ENCODE measurements around the gene CATSPERD.
A peak's percentile ranks its signal among the peaks of the same experiment; 100 is the strongest.

Gene CATSPERD

GRCh38 chr19:5822181-5822844, 101.9 kb downstream of the CATSPERD start:
- ATAC-seq (replicated peaks; ENCODE audit: extremely low read depth, poor library complexity, severe bottlenecking) (no peak), DNase-seq (ENCODE audit: low spot score in 2 of 2) (no peak)
- Mint-ChIP-seq H3K27ac (ENCODE audit: low read depth) (no peak overlapping the region), H3K36me3 (ENCODE audit: insufficient read depth) (peaks cover 7% of the 10 kb centered on the region), H3K4me3 (no peak overlapping the region), H3K27me3 (peaks cover 16% of the 10 kb centered on the region), H3K4me1 (peaks cover 5% of the 10 kb centered on the region), H3K9me3 (peaks cover 5% of the 10 kb centered on the region)

GRCh38 chr19:5823579-5824281, 103.3 kb downstream of the CATSPERD start:
- ATAC-seq (replicated peaks; ENCODE audit: extremely low read depth, poor library complexity, severe bottlenecking): no peak
- no peak for DNase-seq (ENCODE audit: low spot score in 2 of 2)
- Mint-ChIP-seq H3K4me3 (no peak overlapping the region), H3K4me1 (peaks cover 14% of the 10 kb centered on the region), H3K27me3 (peaks cover 10% of the 10 kb centered on the region), H3K9me3 (peaks cover 5% of the 10 kb centered on the region), H3K36me3 (ENCODE audit: insufficient read depth) (peaks cover 13% of the 10 kb centered on the region), H3K27ac (ENCODE audit: low read depth) (no peak overlapping the region)

DNA sequence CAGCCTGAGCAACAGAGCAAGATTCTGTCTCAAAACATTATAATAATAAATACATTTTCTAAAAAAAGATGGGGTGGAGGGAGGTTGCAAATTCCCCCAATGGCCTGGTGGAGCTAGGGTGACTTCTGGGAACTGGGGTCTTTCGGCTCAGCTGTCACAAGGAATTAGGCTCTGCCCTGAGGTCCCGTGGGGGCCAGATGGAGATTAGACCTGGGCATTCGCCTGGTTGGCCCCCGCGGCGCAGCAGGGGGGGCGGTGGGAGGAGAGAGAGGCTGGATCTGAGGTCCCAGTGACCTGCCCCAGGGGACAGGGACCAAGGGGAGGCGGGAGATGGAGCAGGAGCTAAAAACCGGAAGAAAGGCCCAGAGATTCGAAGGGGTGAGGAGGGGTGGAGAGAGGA, 104.3 kb downstream of the CATSPERD start:
- no peak for DNase-seq (ENCODE audit: low spot score in 2 of 2)
- H3K27ac Mint-ChIP-seq (ENCODE audit: low read depth): no peak overlapping the region
- ATAC-seq (replicated peaks; ENCODE audit: extremely low read depth, poor library complexity, severe bottlenecking): no peak
- H3K4me1 Mint-ChIP-seq: peaks cover 16% of the 10 kb centered on the region
- H3K4me3 Mint-ChIP-seq: no peak overlapping the region
- peaks cover 13% of the 10 kb centered on the region for H3K36me3 Mint-ChIP-seq (ENCODE audit: insufficient read depth)
- peaks cover 5% of the 10 kb centered on the region for H3K9me3 Mint-ChIP-seq
- peaks cover 10% of the 10 kb centered on the region for H3K27me3 Mint-ChIP-seq

- H3K9me3 Mint-ChIP-seq: peaks cover 5% of the 10 kb centered on the region
- ATAC-seq (replicated peaks; ENCODE audit: extremely low read depth, poor library complexity, severe bottlenecking): no peak
- H3K4me1 Mint-ChIP-seq: peaks cover 16% of the 10 kb centered on the region
- no peak for DNase-seq (ENCODE audit: low spot score in 2 of 2)
- no peak overlapping the region for H3K27ac Mint-ChIP-seq (ENCODE audit: low read depth)
- H3K27me3 Mint-ChIP-seq: peaks cover 10% of the 10 kb centered on the region
- no peak overlapping the region for H3K4me3 Mint-ChIP-seq
- H3K36me3 Mint-ChIP-seq (ENCODE audit: insufficient read depth): peaks cover 13% of the 10 kb centered on the region
These were observed 104.7 kb downstream of the CATSPERD start for GRCh38 chr19:5825178-5825577.

DNA sequence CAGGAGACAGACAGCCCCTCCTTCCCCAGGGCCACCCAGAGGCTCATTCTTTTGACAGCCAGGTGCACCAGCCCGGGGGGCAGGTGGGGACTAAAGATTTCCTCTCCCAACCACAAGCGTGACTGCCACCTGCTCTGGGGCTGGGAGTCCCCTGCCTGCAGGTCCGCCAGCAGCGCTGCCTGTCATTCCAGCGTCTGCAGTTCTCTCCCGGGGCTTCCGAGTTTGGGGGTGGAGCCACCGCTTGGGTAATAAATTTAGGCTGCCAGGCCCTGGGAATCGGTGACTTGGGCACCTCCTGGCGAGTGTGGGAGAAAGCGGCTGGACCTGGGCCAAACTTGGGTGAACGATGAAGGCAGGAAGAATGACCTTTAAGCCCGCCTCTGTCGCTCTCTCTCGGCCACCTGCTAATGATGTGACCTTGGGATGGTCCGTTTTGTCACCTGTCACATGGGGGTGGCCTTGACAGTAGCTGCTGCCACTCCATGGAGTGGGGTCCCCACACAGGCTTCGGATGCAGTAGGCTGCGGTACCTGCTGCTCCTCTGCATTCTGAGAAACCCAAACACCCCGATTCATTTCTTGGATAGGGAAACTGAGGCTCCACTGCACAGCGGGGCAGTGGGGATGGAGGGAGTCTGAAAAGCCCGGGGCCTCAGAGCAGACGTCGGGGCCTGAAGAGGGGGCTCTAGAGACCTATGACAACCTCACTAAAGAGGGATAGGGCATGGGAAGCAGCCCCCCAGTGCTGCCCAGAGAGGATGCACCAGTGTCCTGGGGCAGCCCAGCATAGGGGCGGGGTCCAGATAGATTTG, 106.3 kb downstream of the CATSPERD start:
- DNase-seq (ENCODE audit: low spot score in 2 of 2): no peak
- H3K36me3 Mint-ChIP-seq (ENCODE audit: insufficient read depth): peaks cover 14% of the 10 kb centered on the region
- peaks cover 16% of the 10 kb centered on the region for H3K4me1 Mint-ChIP-seq
- H3K9me3 Mint-ChIP-seq: peaks cover 5% of the 10 kb centered on the region
- H3K27ac Mint-ChIP-seq (ENCODE audit: low read depth): peak overlapping the region; percentile 82
- H3K4me3 Mint-ChIP-seq: peak overlapping the region; percentile 87
- H3K27me3 Mint-ChIP-seq: no peaks in the 10 kb centered on the region
- ATAC-seq (replicated peaks; ENCODE audit: extremely low read depth, poor library complexity, severe bottlenecking): no peak

- Mint-ChIP-seq H3K27me3 (peaks cover 6% of the 10 kb centered on the region), H3K4me1 (peaks cover 16% of the 10 kb centered on the region), H3K27ac (ENCODE audit: low read depth) (peak overlapping the region; percentile 82), H3K9me3 (peaks cover 5% of the 10 kb centered on the region), H3K4me3 (peak overlapping the region; percentile 87), H3K36me3 (ENCODE audit: insufficient read depth) (peaks cover 14% of the 10 kb centered on the region)
- no peak for DNase-seq (ENCODE audit: low spot score in 2 of 2)
- ATAC-seq (replicated peaks; ENCODE audit: extremely low read depth, poor library complexity, severe bottlenecking): no peak
These were observed 107.0 kb downstream of the CATSPERD start for GRCh38 chr19:5827342-5827890.

DNA sequence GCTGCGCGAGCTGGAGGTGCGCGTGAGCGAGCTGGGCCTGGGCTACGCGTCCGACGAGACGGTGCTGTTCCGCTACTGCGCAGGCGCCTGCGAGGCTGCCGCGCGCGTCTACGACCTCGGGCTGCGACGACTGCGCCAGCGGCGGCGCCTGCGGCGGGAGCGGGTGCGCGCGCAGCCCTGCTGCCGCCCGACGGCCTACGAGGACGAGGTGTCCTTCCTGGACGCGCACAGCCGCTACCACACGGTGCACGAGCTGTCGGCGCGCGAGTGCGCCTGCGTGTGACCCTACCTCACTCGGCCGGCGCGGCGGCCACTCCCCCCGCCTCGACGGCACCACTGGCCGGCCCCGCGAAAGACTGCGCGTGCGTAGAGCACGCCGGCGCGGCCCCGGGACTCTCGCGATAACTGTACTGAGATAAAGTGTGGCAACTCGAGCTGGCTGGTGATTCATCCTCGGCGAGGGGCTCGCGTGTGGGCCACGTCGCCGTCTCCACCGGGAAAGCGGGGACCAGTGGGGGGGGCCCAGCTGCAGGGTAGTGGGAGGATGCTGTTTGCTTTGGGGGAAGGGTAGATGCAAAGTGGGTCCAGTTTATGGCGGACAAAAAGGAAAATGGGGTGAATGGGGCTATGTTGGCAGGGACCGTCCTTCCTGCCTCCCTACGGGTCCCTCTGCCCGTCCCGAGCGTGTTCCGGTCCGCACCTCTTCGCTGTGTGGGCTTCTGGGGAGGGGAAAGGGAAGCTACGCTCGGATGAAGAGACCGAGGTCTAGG, 107.6 kb downstream of the CATSPERD start:
- ATAC-seq (replicated peaks; ENCODE audit: extremely low read depth, poor library complexity, severe bottlenecking): peak; percentile 80
- peaks cover 16% of the 10 kb centered on the region for H3K4me1 Mint-ChIP-seq
- peaks cover 5% of the 10 kb centered on the region for H3K9me3 Mint-ChIP-seq
- H3K27ac Mint-ChIP-seq (ENCODE audit: low read depth): peak overlapping the region; percentile 82
- peak; percentile 81 to 85 for DNase-seq (ENCODE audit: low spot score in 2 of 2)
- H3K27me3 Mint-ChIP-seq: peaks cover 11% of the 10 kb centered on the region
- H3K36me3 Mint-ChIP-seq (ENCODE audit: insufficient read depth): peaks cover 14% of the 10 kb centered on the region
- H3K4me3 Mint-ChIP-seq: peak overlapping the region; percentile 87

Measured in central memory CD8-positive, alpha-beta T cell (primary cell).